Measurements from ENCODE around the gene NSRP1.
"Not testable (repeated sequence)": the region's sequence is repeated elsewhere in the genome, so short reads cannot be mapped to it uniquely, and the experiment has no call there.

NSRP1 gene, protein sequence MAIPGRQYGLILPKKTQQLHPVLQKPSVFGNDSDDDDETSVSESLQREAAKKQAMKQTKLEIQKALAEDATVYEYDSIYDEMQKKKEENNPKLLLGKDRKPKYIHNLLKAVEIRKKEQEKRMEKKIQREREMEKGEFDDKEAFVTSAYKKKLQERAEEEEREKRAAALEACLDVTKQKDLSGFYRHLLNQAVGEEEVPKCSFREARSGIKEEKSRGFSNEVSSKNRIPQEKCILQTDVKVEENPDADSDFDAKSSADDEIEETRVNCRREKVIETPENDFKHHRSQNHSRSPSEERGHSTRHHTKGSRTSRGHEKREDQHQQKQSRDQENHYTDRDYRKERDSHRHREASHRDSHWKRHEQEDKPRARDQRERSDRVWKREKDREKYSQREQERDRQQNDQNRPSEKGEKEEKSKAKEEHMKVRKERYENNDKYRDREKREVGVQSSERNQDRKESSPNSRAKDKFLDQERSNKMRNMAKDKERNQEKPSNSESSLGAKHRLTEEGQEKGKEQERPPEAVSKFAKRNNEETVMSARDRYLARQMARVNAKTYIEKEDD

DNA sequence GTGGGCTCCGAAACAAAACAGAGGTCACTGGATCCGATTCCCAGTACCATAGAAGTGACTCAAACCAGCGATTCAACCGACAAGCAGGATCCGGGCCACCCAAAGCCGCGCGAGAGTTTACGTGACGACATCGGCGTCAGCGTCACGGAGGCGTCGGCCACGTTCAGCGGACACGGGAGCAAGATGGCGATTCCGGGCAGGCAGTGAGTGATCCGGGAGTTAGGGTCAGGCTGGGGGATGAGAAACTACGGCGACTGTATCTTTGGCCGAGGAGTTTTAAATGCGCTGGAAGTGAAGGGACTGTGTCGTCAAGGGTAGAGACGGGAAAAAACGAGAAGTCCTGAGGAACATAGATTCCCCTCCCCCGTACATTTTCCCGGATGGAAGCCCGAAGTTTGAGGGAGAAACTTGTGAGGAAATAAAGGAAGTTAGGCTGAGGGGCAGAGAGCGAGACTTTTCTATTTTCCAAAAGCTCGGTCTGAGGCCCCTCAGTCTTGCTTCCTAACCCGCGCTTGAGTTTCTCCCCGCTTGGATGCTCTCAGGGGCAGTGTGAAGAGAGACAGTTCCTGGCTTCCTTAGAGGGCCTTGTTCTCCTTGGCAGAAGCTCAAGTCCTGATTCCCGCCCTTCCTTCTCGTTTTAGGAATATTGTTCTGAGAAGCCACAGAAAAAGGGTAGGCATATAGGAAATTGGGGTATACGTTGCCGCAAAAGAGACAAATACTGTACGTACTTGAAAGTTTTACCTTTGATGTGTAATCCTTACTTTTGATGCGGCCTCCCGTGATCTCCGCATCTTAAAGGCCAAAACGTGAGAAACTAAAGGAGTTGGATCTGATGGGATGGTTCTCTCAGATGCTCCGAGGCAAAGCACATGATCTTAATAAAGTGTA, at the start of gene NSRP1:
Gene NSRP1 (plus strand): TSS at position 156 of the 891 bp plus-strand sequence. CDS start 28 bp downstream, at position 184.
- peak within 1 kb of the TSS; percentile 99 for H3K9ac ChIP-seq (ENCODE audit: low read length)
- peak within 1 kb of the TSS; percentile 99 for H3K4me3 ChIP-seq (ENCODE audit: low read length)
- H3K27ac ChIP-seq (ENCODE audit: low read depth, low read length): peak within 1 kb of the TSS; percentile 99
- H3K27me3 ChIP-seq (ENCODE audit: control insufficient read depth, insufficient read depth, low read length): no peaks in the 10 kb centered on the region
- peaks cover 9% of the 10 kb centered on the region for H3K4me1 ChIP-seq (ENCODE audit: control insufficient read depth, insufficient read depth, low read length)
- H3K36me3 ChIP-seq (ENCODE audit: control insufficient read depth, insufficient read depth, low read length): peaks cover 2% of the 10 kb centered on the region

DNA sequence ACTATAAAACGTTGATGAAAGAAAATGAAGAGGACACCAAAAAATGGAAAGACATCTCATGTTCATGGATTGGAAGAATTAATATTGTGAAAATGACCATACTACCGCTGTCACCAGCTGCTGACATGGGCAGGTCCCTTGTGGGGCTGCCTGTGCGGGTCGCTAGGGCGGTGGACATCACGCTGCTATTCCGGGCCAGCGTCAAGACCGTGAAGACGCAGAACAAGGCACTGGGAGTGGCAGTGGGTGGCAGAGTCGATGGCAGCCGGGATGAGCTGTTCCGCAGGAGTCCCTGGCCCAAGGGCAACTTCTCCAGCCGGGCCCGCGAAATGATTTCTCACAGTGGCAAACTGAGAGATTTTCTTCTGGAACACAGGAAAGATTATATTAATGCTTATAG, 48.2 kb upstream of the NSRP1 start:
- Histone ChIP-seq H3K4me1 (ENCODE audit: control insufficient read depth, insufficient read depth, low read length) (no peaks in the 10 kb centered on the region), H3K27ac (ENCODE audit: low read depth, low read length) (no peak overlapping the region), H3K4me3 (ENCODE audit: low read length) (no peak overlapping the region), H3K27me3 (ENCODE audit: control insufficient read depth, insufficient read depth, low read length) (no peaks in the 10 kb centered on the region), H3K36me3 (ENCODE audit: control insufficient read depth, insufficient read depth, low read length) (no peaks in the 10 kb centered on the region), H3K9ac (ENCODE audit: low read length) (no peak overlapping the region)

DNA sequence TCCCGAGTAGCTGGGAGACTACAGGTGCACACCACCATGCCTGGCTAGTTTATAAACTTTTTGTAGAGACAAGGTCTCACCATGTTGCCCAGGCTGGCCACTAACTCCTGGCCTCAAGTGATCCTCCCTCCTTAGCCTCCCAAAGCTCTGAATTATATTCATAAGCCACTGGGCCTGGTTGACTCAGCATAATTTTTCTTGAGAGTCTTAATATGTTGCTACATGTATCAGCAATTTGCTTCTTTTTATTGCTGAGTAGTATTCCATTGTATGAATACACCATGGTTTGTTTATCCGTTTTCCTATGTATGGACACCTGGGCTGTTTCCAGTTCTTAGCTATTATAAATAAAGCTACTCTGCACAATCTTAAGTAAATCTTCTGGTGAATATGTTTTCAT, 42.4 kb upstream of the NSRP1 start:
- H3K4me3 ChIP-seq (ENCODE audit: low read length): no peak overlapping the region
- no peak overlapping the region for H3K27ac ChIP-seq (ENCODE audit: low read depth, low read length)
- no peaks in the 10 kb centered on the region for H3K36me3 ChIP-seq (ENCODE audit: control insufficient read depth, insufficient read depth, low read length)
- no peaks in the 10 kb centered on the region for H3K4me1 ChIP-seq (ENCODE audit: control insufficient read depth, insufficient read depth, low read length)
- no peaks in the 10 kb centered on the region for H3K27me3 ChIP-seq (ENCODE audit: control insufficient read depth, insufficient read depth, low read length)
- no peak overlapping the region for H3K9ac ChIP-seq (ENCODE audit: low read length)

DNA sequence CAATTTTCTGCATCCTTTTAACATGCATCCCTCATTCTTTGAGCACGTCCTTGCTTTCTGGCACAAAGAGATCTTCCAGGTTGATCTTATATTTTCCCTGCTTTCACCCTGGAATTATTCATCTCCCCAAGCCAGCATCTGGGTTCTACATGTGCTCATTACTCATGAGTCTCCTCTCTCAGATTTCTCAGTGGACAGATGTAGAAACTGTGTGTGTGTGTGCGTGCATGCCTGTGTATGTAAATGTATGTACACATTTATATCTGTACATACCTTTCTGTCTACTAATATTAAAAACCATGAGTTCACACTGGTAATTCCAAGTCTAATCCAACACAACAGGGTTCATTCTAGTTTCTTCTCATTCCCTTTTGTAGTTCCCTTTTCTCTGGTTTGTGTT, 41.9 kb upstream of the NSRP1 start:
- no peak overlapping the region for H3K27ac ChIP-seq (ENCODE audit: low read depth, low read length)
- H3K9ac ChIP-seq (ENCODE audit: low read length): no peak overlapping the region
- H3K4me1 ChIP-seq (ENCODE audit: control insufficient read depth, insufficient read depth, low read length): no peaks in the 10 kb centered on the region
- no peak overlapping the region for H3K4me3 ChIP-seq (ENCODE audit: low read length)
- no peaks in the 10 kb centered on the region for H3K36me3 ChIP-seq (ENCODE audit: control insufficient read depth, insufficient read depth, low read length)
- no peaks in the 10 kb centered on the region for H3K27me3 ChIP-seq (ENCODE audit: control insufficient read depth, insufficient read depth, low read length)

DNA sequence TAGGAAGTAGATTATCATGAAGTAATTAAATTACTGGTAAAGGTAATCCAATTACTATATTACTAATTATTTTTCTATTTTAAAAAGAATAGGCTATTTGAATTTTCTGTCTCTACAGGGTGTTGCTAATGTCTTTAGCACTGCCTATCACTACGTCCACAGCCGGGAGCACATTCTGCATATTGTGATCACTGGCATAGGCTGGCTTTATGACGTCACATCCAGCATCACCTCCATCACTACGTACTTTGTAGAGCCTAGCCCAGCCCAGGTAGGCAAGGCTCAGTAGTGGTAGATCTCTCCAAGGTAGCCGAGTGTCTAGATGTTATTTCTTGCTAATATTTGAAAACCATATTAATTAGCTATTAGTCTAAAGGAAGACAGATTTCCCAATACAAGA, 33.8 kb upstream of the NSRP1 start:
- Histone ChIP-seq H3K4me1 (ENCODE audit: control insufficient read depth, insufficient read depth, low read length) (no peaks in the 10 kb centered on the region), H3K4me3 (ENCODE audit: low read length) (no peak overlapping the region)

DNA sequence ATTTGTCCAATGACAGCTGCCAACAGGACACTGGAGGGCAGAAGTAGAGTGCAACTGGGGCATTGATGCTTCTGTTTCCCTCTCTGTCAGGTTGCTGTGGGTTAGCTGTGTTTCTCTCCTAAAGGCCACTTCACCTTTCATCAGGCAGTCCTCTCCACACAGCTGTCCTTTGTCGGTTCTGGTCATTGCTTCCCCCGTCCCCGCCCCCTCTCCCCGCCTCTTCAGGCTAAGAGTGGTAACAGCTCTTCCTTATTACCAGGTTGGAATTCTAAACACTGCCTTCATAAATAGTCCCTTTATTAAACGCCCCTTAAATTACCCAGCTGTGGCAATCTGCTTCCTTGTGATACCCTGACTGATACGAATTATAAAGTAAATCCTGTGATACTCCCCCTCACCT, 31.8 kb upstream of the NSRP1 start:
- Histone ChIP-seq H3K9ac (ENCODE audit: low read length) (no peak overlapping the region), H3K4me1 (ENCODE audit: control insufficient read depth, insufficient read depth, low read length) (no peaks in the 10 kb centered on the region), H3K36me3 (ENCODE audit: control insufficient read depth, insufficient read depth, low read length) (no peaks in the 10 kb centered on the region), H3K4me3 (ENCODE audit: low read length) (no peak overlapping the region), H3K27ac (ENCODE audit: low read depth, low read length) (no peak overlapping the region), H3K27me3 (ENCODE audit: control insufficient read depth, insufficient read depth, low read length) (no peaks in the 10 kb centered on the region)

More for the DNA sequence above, 33.8 kb upstream of the NSRP1 start:
- H3K36me3 ChIP-seq (ENCODE audit: control insufficient read depth, insufficient read depth, low read length): no peaks in the 10 kb centered on the region
- no peak overlapping the region for H3K9ac ChIP-seq (ENCODE audit: low read length)
- H3K27me3 ChIP-seq (ENCODE audit: control insufficient read depth, insufficient read depth, low read length): no peaks in the 10 kb centered on the region
- no peak overlapping the region for H3K27ac ChIP-seq (ENCODE audit: low read depth, low read length)

DNA sequence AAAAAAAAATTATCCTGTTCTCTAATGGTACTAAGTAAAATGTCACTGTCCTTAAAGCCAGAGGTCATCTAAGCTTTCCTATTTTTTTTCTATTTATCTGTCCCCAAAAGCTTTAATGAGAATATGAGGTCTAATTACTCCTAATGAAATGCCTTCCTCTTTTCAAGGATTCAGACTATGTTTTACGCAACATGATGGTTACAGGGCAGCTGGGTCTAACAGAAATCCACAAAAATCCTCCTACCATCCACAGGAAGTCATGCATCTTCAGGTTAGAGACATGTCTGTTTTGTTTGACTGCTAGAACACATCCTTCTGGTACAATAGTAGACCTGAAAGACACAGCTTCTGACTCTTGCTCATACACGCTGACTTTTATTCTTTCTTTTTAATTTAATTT, 29.7 kb upstream of the NSRP1 start:
- H3K27me3 ChIP-seq (ENCODE audit: control insufficient read depth, insufficient read depth, low read length): no peaks in the 10 kb centered on the region
- no peaks in the 10 kb centered on the region for H3K4me1 ChIP-seq (ENCODE audit: control insufficient read depth, insufficient read depth, low read length)
- no peak overlapping the region for H3K4me3 ChIP-seq (ENCODE audit: low read length)
- H3K36me3 ChIP-seq (ENCODE audit: control insufficient read depth, insufficient read depth, low read length): no peaks in the 10 kb centered on the region
- H3K9ac ChIP-seq (ENCODE audit: low read length): no peak overlapping the region
- no peak overlapping the region for H3K27ac ChIP-seq (ENCODE audit: low read depth, low read length)

DNA sequence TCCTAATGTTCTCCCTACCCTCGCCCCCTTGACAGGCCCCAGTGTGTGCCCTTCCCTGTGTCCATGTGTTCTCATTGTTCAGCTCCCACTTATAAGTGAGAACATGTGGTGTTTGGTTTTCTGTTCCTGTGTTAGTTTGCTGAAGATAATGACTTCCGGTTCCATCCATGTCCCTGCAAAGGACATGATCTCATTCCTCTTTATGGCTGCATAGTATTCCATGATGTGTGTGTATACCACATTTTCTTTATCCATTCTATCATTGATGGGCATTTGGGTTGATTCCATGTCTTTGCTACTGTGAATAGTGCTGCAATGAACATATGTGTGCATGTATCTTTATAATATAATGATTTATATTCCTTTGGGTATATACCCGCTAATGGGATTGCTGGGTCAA, 29.2 kb upstream of the NSRP1 start:
- not testable (repeated sequence) for H3K4me3 ChIP-seq (ENCODE audit: low read length); H3K27me3 ChIP-seq (ENCODE audit: control insufficient read depth, insufficient read depth, low read length); H3K9ac ChIP-seq (ENCODE audit: low read length); H3K4me1 ChIP-seq (ENCODE audit: control insufficient read depth, insufficient read depth, low read length); H3K36me3 ChIP-seq (ENCODE audit: control insufficient read depth, insufficient read depth, low read length); H3K27ac ChIP-seq (ENCODE audit: low read depth, low read length)

DNA sequence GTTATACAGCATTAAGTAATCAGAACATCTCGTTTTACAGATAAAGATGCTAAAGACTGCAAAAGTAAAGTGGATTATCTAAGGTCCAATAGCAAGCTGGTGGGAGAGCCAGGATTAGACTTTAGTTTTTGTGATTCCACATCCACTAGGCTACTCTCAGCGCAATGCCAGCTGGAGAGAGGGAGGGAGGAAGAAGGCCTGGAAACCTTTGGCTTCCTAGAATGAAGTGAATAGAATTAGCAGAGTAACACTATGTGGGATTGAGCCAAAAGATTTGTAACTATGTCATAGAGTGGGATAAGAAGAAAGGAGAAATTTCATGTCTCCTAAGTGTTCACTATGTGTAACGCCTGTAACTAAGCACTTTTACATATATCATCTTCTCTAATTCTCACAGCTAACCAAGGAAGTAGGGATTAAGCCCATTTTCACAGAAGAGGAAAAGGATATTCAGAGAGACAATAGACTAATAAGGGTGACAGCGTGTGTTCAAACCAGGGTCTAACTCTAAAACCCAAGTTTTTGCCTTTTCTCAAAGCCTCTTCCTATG, 25.4 kb upstream of the NSRP1 start:
- Histone ChIP-seq H3K27me3 (ENCODE audit: control insufficient read depth, insufficient read depth, low read length) (no peaks in the 10 kb centered on the region), H3K9ac (ENCODE audit: low read length) (no peak overlapping the region), H3K4me3 (ENCODE audit: low read length) (no peak overlapping the region), H3K36me3 (ENCODE audit: control insufficient read depth, insufficient read depth, low read length) (no peaks in the 10 kb centered on the region), H3K27ac (ENCODE audit: low read depth, low read length) (no peak overlapping the region), H3K4me1 (ENCODE audit: control insufficient read depth, insufficient read depth, low read length) (peaks cover 3% of the 10 kb centered on the region)

DNA sequence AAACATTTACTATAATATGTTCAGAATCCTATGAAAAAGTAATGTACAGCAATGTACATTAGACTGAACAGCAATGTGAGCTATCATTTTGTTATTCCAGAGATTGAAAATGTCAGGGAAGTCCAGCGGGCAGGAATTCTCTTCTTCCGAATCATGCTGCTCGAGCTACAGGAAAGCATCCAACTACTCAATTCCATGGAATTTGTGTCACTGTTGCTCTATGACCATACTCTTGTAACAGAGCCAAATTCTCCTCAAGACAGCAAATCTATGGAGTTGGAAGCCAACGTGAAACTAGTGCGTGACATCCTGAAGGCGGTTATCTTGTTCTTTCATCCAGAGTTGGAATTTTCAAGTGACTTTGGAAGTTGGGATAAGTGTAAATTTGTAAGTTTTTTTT, 24.8 kb upstream of the NSRP1 start:
- H3K4me1 ChIP-seq (ENCODE audit: control insufficient read depth, insufficient read depth, low read length): peaks cover 3% of the 10 kb centered on the region
- H3K36me3 ChIP-seq (ENCODE audit: control insufficient read depth, insufficient read depth, low read length): no peaks in the 10 kb centered on the region
- H3K4me3 ChIP-seq (ENCODE audit: low read length): no peak overlapping the region
- H3K27ac ChIP-seq (ENCODE audit: low read depth, low read length): no peak overlapping the region
- H3K9ac ChIP-seq (ENCODE audit: low read length): no peak overlapping the region
- H3K27me3 ChIP-seq (ENCODE audit: control insufficient read depth, insufficient read depth, low read length): no peaks in the 10 kb centered on the region

DNA sequence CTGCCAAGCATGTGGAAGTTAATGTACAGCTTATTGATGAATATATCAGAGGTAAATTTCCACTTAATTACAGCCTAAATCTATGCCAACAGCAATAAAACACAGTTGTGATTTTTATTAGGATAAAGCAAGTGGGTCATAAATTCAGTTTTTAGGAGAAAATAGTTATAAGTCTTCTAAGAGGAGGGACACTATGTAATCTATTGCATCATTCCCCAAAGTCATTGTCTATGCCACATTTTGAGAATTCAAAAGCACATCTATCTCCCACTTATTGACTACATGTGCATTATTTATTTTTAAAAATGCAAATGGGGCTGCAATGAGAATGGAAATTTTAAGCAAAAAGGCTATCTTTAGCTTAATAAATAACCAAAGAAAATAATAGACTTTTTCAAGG, 23.7 kb upstream of the NSRP1 start:
- Histone ChIP-seq H3K36me3 (ENCODE audit: control insufficient read depth, insufficient read depth, low read length) (no peaks in the 10 kb centered on the region), H3K27me3 (ENCODE audit: control insufficient read depth, insufficient read depth, low read length) (no peaks in the 10 kb centered on the region), H3K4me1 (ENCODE audit: control insufficient read depth, insufficient read depth, low read length) (peaks cover 3% of the 10 kb centered on the region), H3K9ac (ENCODE audit: low read length) (no peak overlapping the region), H3K27ac (ENCODE audit: low read depth, low read length) (no peak overlapping the region), H3K4me3 (ENCODE audit: low read length) (no peak overlapping the region)

DNA sequence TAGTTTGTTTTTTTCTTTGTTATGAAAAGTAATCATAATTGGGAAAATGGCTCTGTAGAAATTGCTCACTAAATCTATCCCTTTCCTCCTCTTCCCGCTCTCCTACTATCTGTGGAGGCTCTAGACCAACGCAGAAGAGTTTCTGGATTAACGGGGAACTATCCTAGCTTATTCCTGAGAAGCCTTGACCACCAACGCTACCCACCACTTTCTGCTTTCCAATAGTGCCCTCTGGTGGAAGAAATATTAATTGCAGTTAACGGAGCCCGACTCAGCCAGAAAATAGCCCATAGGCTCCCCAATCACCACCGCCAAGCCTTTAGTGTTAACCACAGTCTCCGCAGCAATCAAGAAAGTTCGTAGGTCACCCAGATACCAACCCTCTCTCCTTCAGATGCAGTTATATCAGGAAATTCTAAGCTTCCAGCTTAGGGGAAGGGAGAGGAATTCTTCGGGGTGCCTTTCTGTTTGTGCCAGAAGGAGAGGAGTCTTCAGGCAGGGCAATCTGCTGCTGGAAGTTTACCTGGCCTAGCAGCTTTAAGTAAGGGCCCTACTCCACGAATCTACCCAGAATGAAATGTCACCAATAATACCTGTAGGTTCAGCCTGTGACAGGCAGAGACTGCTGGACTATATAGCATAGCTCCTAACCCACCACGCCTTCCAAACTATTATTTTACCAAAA, 23.0 kb upstream of the NSRP1 start:
- H3K9ac ChIP-seq (ENCODE audit: low read length): no peak overlapping the region
- no peak overlapping the region for H3K27ac ChIP-seq (ENCODE audit: low read depth, low read length)
- H3K4me1 ChIP-seq (ENCODE audit: control insufficient read depth, insufficient read depth, low read length): peaks cover 3% of the 10 kb centered on the region
- no peaks in the 10 kb centered on the region for H3K27me3 ChIP-seq (ENCODE audit: control insufficient read depth, insufficient read depth, low read length)
- no peaks in the 10 kb centered on the region for H3K36me3 ChIP-seq (ENCODE audit: control insufficient read depth, insufficient read depth, low read length)
- no peak overlapping the region for H3K4me3 ChIP-seq (ENCODE audit: low read length)
